GM06990 (cell line): ENCODE measurements around the gene EZH1.
"Not testable (repeated sequence)": the region's sequence is repeated elsewhere in the genome, so short reads cannot be mapped to it uniquely, and the experiment has no call there.

Experiments used
- DNase-seq: peaks from one replicate; pipeline ENCODE4 v3.0.0-alpha.2; 2011; ENCODE audit not compliant: insufficient read length; ENCODE audit errors: extremely low read depth
- H3K27me3 ChIP-seq: replicated peaks from 2 replicates; pipeline ENCODE4 v1.6.0; 2011; ENCODE audit warnings: low read length; ENCODE audit not compliant: control insufficient read depth, insufficient read depth
- H3K36me3 ChIP-seq: 2 replicates; pipeline ENCODE4 v1.5.1; 2011; ENCODE audit warnings: low read length; ENCODE audit not compliant: control insufficient read depth, insufficient read depth
- H3K4me3 ChIP-seq: replicated peaks from 2 replicates; pipeline ENCODE4 v1.5.1; 2011; ENCODE audit warnings: low read depth, mild to moderate bottlenecking, control low read depth, low read length
- CTCF ChIP-seq: IDR thresholded peaks from 2 replicates; pipeline ENCODE4 v1.5.1; 2011; ENCODE audit warnings: low read length, control low read depth, mild to moderate bottlenecking, inconsistent platforms; ENCODE audit not compliant: insufficient read depth, poor library complexity, severe bottlenecking

Gene EZH1

GRCh38 chr17:42669977-42670788, 74.7 kb downstream of the EZH1 start:
- Histone ChIP-seq H3K27me3 (no peaks in the 10 kb centered on the region), H3K36me3 (peaks cover 32% of the 10 kb centered on the region), H3K4me3 (no peak overlapping the region; the same call in 1 of the 2 replicates)
- peak; percentile 2 for TF ChIP-seq CTCF
- DNase-seq: peak; percentile 66

GRCh38 chr17:42669705-42669976, 75.2 kb downstream of the EZH1 start:
- DNase-seq: no peak
- H3K36me3 ChIP-seq: peaks cover 32% of the 10 kb centered on the region
- no peak overlapping the region for H3K4me3 ChIP-seq
- no peak for TF ChIP-seq CTCF
- no peaks in the 10 kb centered on the region for H3K27me3 ChIP-seq

- Histone ChIP-seq H3K36me3 (peaks cover 28% of the 10 kb centered on the region), H3K4me3 (no peak overlapping the region)
- no peak for TF ChIP-seq CTCF
Observed at GRCh38 chr17:42667088-42667951, 77.5 kb downstream of the EZH1 start.

DNA sequence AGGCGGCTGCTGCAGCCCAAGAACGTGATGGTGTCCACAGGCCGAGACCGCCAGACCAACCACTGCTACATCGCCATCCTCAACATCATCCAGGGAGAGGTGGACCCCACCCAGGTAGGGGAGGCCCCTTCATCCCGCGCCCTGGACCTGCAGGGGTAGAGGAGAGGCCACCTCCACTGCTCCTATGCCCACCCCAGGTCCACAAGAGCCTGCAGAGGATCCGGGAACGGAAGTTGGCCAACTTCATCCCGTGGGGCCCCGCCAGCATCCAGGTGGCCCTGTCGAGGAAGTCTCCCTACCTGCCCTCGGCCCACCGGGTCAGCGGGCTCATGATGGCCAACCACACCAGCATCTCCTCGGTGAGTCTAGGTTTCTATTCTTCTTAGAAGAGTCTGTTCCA, 78.7 kb downstream of the EZH1 start:
- DNase-seq, H3K4me3 ChIP-seq, H3K27me3 ChIP-seq: not testable (repeated sequence)
- H3K36me3 ChIP-seq: peaks cover 22% of the 10 kb centered on the region

More at GRCh38 chr17:42667088-42667951, 77.5 kb downstream of the EZH1 start:
- H3K27me3 ChIP-seq: no peaks in the 10 kb centered on the region
- DNase-seq: no peak

DNA sequence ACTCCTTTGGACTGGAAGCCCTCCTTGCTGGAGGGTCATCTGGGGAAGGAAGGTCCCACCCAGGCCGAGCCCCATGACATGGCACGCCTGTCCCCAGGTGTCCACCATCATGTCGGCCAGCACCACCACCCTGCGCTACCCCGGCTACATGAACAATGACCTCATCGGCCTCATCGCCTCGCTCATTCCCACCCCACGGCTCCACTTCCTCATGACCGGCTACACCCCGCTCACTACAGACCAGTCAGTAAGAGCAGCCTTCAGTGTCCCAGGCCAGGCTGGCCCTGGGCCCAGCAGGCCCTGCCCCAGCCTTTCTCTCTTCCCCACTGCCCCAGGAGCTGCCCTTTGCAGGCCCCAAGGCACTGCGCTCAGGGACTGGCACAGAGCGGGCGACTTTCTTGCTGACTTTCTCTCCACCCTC, 79.2 kb downstream of the EZH1 start:
- no peak for DNase-seq
- Histone ChIP-seq H3K4me3 (no peak overlapping the region), H3K36me3 (peaks cover 19% of the 10 kb centered on the region), H3K27me3 (no peaks in the 10 kb centered on the region)
- TF ChIP-seq CTCF: no peak

DNA sequence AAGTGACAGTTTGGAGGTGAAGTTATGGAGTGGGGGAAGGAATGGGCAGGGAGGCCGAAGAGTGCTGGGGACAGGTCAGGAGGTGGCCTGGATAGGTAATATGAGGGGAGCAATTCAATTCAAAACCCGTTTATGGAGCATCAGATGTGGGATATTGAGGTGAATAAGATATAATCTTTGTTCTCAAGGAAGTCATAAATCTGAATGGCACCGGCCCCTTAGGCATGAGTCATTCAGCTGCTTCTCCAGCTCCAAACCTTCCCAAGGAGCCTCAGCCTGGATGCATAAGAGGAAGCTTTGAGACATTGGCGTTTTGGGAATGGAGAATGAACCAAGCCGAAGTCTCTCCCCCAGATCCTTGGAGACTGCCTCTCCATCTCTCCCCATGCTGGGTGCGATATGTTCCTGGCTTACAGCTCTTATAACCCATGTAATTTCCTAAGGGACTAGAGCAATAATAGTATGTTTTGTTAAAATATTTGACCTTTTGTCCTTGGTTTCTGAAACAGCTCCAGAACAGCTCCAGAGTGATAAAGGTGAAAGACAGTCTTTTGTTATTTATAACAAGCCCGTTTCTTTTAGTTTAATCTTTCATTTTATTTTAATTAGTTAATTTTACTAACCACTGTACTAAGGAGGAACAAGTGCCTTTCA, 84.0 kb downstream of the EZH1 start:
- H3K36me3 ChIP-seq: peaks cover 3% of the 10 kb centered on the region
- no peak overlapping the region for H3K4me3 ChIP-seq

GRCh38 chr17:42659932-42660274, 84.9 kb downstream of the EZH1 start:
- not testable (repeated sequence) for H3K36me3 ChIP-seq, DNase-seq, H3K27me3 ChIP-seq
- H3K4me3 ChIP-seq: peak overlapping the region; percentile 78

More for the DNA sequence above, 84.0 kb downstream of the EZH1 start:
- no peak for TF ChIP-seq CTCF
- no peaks in the 10 kb centered on the region for H3K27me3 ChIP-seq
- DNase-seq: no peak
